Activated T-helper 1 cell treated with anti-CD3 and anti-CD28 coated beads, Interleukin-2, amount 50 U/mL, for 16 hours (primary cell): ENCODE results near the gene MLIP.
"Not testable (repeated sequence)": the region's sequence is repeated elsewhere in the genome, so short reads cannot be mapped to it uniquely, and the experiment has no call there.

Source experiments
- DNase-seq, 2 donors: peaks; one replicate each; pipeline ENCODE4 v3.0.0-alpha.2; 2020; ENCODE audit warnings: low read depth in 1 of 2, low spot score in 1 of 2

MLIP gene, protein sequence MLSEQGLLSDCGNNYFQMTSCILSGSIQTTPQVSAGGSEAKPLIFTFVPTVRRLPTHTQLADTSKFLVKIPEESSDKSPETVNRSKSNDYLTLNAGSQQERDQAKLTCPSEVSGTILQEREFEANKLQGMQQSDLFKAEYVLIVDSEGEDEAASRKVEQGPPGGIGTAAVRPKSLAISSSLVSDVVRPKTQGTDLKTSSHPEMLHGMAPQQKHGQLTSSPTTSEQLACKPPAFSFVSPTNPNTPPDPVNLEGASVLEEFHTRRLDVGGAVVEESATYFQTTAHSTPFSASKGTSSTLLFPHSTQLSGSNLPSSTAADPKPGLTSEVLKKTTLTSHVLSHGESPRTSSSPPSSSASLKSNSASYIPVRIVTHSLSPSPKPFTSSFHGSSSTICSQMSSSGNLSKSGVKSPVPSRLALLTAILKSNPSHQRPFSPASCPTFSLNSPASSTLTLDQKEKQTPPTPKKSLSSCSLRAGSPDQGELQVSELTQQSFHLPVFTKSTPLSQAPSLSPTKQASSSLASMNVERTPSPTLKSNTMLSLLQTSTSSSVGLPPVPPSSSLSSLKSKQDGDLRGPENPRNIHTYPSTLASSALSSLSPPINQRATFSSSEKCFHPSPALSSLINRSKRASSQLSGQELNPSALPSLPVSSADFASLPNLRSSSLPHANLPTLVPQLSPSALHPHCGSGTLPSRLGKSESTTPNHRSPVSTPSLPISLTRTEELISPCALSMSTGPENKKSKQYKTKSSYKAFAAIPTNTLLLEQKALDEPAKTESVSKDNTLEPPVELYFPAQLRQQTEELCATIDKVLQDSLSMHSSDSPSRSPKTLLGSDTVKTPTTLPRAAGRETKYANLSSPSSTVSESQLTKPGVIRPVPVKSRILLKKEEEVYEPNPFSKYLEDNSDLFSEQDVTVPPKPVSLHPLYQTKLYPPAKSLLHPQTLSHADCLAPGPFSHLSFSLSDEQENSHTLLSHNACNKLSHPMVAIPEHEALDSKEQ

GRCh38 chr6:54111341-54112045, at the start of gene MLIP:
TSS of gene MLIP (plus strand) at chr6:54111443. CDS start at chr6:54111480, 37 bp downstream.
- DNase-seq = no peak

- no peak for DNase-seq
These were observed 48.1 kb upstream of the MLIP start for GRCh38 chr6:54063228-54063539.

DNA sequence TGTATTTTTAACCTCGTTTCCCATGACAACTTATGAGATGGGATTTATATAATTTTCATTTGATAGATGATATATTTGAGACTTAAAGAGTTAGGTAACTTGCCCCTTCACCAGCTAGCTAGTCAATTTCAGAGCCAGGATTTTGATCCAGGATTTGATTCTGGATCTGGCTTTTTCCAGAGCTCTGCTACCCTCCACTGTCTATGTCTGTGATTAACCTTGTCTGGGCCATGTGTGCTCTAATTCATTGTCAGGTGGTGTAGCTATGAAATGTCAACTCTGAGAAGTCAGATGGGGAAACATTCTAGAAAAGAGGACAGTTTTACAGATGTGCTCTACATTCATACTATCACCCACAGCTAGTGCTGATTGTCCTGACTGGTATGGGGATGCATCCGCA, 42.5 kb upstream of the MLIP start:
- no peak for DNase-seq

DNA sequence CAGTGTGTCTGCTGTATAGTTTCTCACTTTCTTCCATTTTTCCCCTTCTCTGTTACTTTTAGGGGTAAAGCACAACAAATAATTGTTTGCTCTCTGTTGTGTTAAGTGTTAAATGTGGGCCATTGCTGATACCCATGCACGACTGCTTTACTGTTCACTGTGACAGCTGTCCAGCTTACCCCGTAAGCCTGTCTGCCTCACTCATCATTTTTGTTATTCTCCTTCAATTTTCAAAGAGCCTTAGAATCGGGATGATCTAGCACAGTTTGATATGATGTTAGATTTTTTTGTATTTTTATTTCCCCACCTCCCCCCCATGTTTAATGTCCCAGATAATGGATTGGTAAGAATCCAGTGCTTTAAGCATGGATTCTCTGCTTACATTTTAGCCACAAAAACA, 41.2 kb upstream of the MLIP start:
- DNase-seq = no peak

- DNase-seq = no peak
These were observed 39.4 kb upstream of the MLIP start for GRCh38 chr6:54071821-54072340.

DNA sequence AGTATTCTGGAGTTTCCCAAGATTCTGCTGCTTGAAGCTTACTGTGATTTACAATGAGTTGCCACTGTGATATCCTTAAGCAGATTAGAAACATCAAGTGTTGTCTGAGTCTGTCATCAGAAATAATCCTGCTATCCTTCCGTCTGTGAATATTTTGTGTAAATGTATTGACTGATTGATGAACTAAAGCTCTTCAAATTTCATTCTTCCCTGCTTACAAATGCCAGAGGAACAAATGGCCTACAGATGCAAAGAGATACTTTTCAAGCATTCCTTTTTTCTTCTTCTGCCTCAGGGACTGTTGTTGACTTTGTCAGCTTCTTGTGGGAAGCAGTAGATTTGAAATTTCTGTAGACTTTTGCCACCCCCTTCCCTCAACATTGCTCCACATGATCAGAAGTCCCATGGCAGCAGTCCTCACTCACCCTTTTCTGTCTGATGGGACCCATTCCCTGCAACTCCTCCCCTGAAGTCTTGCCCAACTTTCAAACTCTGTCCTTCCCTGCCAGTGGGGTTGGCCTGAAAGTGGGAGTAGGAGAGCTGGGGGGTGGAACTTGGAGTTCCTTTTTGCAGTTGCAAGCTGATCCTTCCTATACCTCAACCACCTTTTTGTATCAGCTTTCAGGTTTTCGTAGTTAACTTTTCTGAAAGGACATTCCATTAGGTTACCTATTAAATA, 38.5 kb upstream of the MLIP start:
- DNase-seq = no peak

DNA sequence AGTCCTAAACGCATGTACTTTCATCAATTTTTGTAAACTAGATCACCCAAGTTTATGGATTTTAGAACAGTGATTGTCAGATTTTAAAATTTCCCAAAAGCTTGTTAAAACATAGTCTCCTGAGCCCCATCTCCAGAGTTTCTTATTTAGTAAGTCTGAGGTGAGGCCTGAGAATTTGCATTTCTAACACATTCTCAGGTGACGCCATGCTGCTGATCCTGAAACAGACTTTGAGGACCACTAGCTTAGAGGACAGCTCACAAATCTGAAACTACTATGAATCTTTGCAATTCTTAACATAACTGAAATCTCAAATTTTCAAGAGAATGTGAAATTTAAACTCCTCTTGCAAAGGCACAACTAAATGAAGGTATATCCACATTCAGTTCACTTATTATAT, 37.8 kb upstream of the MLIP start:
- DNase-seq = no peak

DNA sequence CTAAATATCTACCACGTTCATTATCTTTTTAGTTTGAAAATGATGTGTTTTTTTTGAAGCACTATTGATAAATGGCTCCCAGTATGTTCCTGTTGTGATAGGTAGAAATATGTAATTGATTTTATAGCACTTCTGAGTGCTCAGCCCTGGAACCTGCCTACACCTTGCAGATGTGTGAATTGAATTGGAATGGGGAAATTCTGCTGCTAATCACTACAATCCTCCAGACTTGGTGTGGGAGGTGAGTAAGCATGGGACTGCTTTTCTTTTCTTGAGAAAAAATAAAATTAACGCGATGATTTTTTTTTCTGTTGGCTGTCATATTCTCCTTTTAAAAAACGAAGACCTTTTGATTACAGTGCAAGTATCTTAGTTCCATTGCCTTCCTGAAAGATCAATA, 37.1 kb upstream of the MLIP start:
- DNase-seq = no peak

GRCh38 chr6:54074578-54075195, 36.6 kb upstream of the MLIP start:
- no peak for DNase-seq

DNA sequence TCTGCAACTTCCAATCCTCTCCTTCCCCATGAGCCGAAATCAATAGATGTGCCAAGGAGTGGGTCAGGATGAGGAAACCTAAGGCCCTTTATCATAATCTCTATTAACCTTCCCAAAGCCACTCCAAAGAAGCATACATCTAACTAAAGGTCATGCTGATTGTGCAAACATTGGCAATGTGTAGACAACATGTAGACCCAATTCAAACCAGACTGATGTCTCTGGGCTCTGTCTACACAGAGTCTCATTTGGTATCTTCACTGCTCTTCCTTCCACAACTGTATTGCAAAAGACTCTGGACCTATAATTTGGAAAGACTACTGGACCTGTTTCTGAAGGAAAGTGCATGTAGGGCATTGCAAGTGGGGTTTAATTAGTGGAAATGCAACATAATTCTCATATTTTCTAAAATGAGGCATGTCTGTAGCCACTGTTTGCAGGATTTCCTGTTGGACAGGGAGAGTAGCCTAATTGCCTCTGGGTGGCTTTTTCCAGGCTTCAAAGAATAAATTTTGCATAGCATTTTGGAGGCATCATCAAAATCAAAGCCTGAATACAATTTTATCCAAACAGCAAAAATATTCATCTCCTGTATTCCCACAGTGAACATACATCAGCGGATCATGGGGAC, 35.0 kb upstream of the MLIP start:
- DNase-seq = no peak

- DNase-seq = not testable (repeated sequence)
These were observed 29.7 kb upstream of the MLIP start for GRCh38 chr6:54081499-54081898.

- no peak for DNase-seq
These were observed 28.0 kb upstream of the MLIP start for GRCh38 chr6:54083287-54083686.

DNA sequence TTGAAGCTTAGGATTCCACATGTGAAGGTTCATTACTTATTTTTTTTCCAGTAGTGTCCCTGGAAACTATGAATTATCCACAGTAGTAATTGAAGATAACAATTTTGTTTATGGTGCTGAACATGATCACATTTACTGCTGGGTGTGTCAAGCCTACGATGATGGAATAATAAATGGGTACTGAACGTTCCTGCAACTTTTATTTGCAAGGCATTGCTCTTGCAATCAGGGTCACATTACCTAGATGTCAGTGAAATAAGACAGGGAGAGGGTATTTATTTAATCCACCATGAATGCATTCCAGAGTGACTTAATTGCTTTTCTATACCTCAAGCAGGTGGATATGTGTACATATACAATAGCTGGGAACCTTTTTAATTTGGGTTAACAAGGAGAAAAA, 27.0 kb upstream of the MLIP start:
- DNase-seq = no peak

DNA sequence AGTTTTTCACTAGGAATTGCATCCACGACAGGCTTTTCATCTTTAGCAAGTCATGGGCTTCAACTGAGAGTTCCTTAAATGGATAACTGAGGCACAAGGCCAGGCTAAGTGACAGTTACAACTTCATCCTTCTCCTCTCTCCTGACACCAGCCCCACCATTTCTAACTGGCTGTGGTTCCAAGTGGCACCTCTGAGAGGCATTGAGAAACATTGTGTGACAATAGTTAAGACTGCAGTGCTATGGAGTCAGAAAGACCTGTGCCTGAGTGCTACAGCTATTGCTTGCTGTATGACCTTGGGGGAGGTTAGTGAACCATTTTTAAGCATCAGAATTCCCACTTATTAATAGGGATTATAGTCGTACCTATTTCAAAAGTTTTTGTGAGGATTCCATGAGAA, 26.2 kb upstream of the MLIP start:
- no peak for DNase-seq

DNA sequence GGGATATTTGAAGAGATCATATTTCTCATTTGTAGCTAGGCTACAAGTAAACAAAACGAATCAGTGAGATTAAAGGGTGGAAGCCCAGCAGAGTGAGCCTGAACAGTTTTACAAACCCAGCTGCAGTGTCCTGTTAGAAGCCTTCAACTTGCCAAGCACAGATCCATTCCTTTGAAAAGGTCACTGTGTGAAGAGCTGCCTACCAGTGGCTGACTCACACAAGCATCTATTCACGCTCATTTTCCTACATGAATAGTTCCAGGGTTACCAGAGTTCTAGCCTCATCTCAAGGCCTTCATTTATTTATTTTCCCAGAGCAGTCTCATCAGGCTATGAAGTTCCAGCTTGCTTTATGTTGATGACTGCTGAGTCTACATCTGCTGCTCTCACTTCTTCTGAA, 25.7 kb upstream of the MLIP start:
- DNase-seq = no peak

DNA sequence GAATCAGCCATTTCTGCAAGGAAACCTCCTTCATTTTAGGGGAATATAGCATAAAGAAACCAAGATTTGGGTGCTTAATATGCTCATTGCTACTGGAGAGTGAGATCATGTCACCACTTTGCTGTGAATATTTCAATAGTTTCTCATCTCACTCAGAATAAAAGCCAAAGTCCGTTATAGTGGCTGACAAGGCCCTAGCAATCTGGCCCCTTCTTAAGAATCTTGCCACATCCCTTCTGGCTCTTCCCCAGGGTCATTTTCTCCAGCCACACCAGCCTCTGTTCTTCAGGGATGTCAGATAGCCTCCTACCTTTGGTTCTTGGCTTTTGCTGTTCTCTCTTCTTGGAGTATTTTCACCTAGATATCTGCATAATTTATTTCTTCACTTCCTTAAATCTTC, 24.8 kb upstream of the MLIP start:
- DNase-seq = no peak

GRCh38 chr6:54087721-54088120, 23.5 kb upstream of the MLIP start:
- no peak for DNase-seq

DNA sequence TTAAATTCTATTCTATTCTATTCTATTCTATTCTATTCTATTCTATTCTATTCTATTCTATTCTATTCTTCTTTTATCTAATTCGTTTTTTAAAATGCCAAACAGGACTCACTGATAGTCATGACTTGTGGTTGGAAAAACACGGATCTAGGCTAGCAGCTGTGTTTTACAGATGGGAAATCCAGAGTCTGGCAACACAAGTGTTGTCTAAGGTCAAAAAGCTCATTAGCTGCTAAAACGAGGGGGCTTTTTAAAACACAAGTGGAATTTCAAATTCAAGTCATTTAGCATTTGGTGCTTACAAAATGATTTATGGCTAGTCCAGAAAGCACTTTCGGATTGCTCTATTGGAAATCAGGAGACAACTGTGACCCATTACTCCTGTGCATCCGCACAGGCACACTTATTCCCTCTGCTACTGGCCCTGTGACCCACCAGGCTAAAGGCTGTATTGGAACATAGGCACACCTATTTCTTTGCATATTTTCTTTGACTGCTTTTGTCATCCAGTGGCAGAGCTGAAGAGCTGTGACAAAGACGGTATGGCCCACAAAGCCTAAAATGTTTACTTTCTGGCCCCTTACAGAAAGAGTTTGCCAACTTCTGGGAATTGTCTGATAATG, 17.8 kb upstream of the MLIP start:
- no peak for DNase-seq

GRCh38 chr6:54094293-54094692, 16.9 kb upstream of the MLIP start:
- DNase-seq = no peak

DNA sequence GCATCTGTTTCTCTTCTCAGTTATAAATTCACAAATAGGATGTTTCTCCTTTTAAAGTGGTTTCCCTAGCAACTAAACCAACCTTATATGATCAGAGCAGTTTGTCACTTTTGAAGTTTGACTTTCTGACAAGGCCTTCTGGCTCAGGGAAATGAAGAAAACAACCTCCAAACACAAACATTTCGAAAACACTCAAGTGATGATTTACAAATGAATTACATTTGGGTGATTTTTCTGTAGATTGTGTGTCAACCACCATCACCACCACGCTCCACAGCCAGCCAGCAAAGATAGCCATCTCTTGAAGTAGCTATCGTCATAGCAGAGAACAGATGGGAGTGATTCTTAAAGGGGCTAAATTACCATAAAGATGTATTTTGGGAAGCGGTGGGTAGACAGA, 16.5 kb upstream of the MLIP start:
- DNase-seq = no peak
